HepG2 (cell line): ENCODE data around the gene UTP3. TPM values are rescaled to one million over a fixed set of nuclear protein-coding genes. Genes with fewer than 3 reads are reported as not detected.

ENCODE experiments used
- AGO1 ChIP-seq: fragments of 200-400 bp; formaldehyde crosslinking; IDR thresholded peaks from 2 replicates; pipeline ENCODE4 v1.6.1; 2017; ENCODE audit warnings: mild to moderate bottlenecking, low read depth, low read length, moderate library complexity; ENCODE audit not compliant: poor library complexity, severe bottlenecking
- GZF1 ChIP-seq: sonication (generic); formaldehyde crosslinking; IDR thresholded peaks from 2 replicates; pipeline ENCODE4 v1.5.1; 2020; ENCODE audit warnings: mild to moderate bottlenecking, missing genetic modification reagents
- HDAC2 ChIP-seq: sonication (generic); formaldehyde crosslinking; IDR thresholded peaks from 2 replicates; pipeline ENCODE4 v1.4.0; 2020; ENCODE audit warnings: missing genetic modification reagents
- HIVEP1 ChIP-seq: sonication (generic); formaldehyde crosslinking; IDR thresholded peaks from 2 replicates; pipeline ENCODE4 v1.4.0; 2020; ENCODE audit warnings: mild to moderate bottlenecking, missing genetic modification reagents
- HNF4A ChIP-seq: sonication (generic); formaldehyde crosslinking; IDR thresholded peaks from 2 replicates; pipeline ENCODE4 v1.4.0; 2020; ENCODE audit warnings: missing genetic modification reagents
- HNRNPL ChIP-seq: fragments of 200-400 bp; formaldehyde crosslinking; IDR thresholded peaks from 2 replicates; pipeline ENCODE4 v1.6.1; 2017; ENCODE audit warnings: mild to moderate bottlenecking, low read depth, low read length
- IRF2 ChIP-seq: IDR thresholded peaks from 2 replicates; pipeline ENCODE4 v1.6.1; 2018; ENCODE audit warnings: missing genetic modification reagents, missing compliant biosample characterization
- KLF16 ChIP-seq, 2 experiments: sonication (generic) in 1 of 2; formaldehyde crosslinking in 1 of 2; IDR thresholded peaks; 2 replicates each; pipeline versions ENCODE4 v1.6.1 to v1.8.0; 2016 to 2023; ENCODE audit warnings: missing genetic modification reagents in 2 of 2, missing compliant biosample characterization in 1 of 2
- LCORL ChIP-seq, 2 experiments: fragments of 450-650 bp in 1 of 2; sonication (generic) in 1 of 2; formaldehyde crosslinking in 1 of 2; IDR thresholded peaks; 2 replicates each; pipeline versions ENCODE4 v1.5.0 to v1.6.1; 2017 to 2020; ENCODE audit warnings: antibody characterized with exemption in 1 of 2, missing genetic modification reagents in 1 of 2
- MYC ChIP-seq: sonication (generic); formaldehyde crosslinking; IDR thresholded peaks from 2 replicates; pipeline ENCODE4 v1.9.0; 2021; ENCODE audit warnings: missing genetic modification reagents, borderline replicate concordance
- MYNN ChIP-seq: sonication (generic); formaldehyde crosslinking; IDR thresholded peaks from 2 replicates; pipeline ENCODE4 v1.4.0; 2020; ENCODE audit warnings: mild to moderate bottlenecking, low read depth, missing genetic modification reagents
- NCOA2 ChIP-seq: sonication (generic); formaldehyde crosslinking; IDR thresholded peaks from 2 replicates; pipeline ENCODE4 v1.8.0; 2022; ENCODE audit warnings: inconsistent platforms
- NFE2L2 ChIP-seq: fragments of 150-350 bp; IDR thresholded peaks from 2 replicates; pipeline ENCODE4 v1.6.1; 2014; ENCODE audit warnings: low read length
- NR2F6 ChIP-seq, 2 experiments: IDR thresholded peaks; 2 replicates each; pipeline ENCODE4 v1.6.1; 2016; ENCODE audit warnings: antibody characterized with exemption in 1 of 2, mild to moderate bottlenecking in 1 of 2
- SP4 ChIP-seq: sonication (generic); formaldehyde crosslinking; IDR thresholded peaks from 2 replicates; pipeline ENCODE4 v1.8.1; 2023; ENCODE audit warnings: mild to moderate bottlenecking, missing genetic modification reagents
- U2AF2 ChIP-seq: fragments of 200-400 bp; formaldehyde crosslinking; IDR thresholded peaks from 2 replicates; pipeline ENCODE4 v1.6.1; 2017; ENCODE audit warnings: low read depth, mild to moderate bottlenecking, low read length
- ZNF205 ChIP-seq: IDR thresholded peaks from 2 replicates; pipeline ENCODE4 v1.6.1; 2018; ENCODE audit warnings: missing biosample characterization, missing genetic modification reagents
- ZNF235 ChIP-seq: sonication (generic); formaldehyde crosslinking; IDR thresholded peaks from 2 replicates; pipeline ENCODE4 v1.8.1; 2023; ENCODE audit warnings: mild to moderate bottlenecking, missing genetic modification reagents, borderline replicate concordance
- ZNF33A ChIP-seq: sonication (generic); formaldehyde crosslinking; IDR thresholded peaks from 2 replicates; pipeline ENCODE4 v1.5.1; 2020; ENCODE audit warnings: missing genetic modification reagents, mild to moderate bottlenecking, moderate library complexity, borderline replicate concordance
- ZNF570 ChIP-seq: sonication (generic); formaldehyde crosslinking; IDR thresholded peaks from 2 replicates; pipeline ENCODE4 v1.4.0; 2020; ENCODE audit warnings: mild to moderate bottlenecking, missing genetic modification reagents, borderline replicate concordance
- ZNF7 ChIP-seq: IDR thresholded peaks from 2 replicates; pipeline ENCODE4 v1.6.1; 2016; ENCODE audit warnings: missing biosample characterization, missing genetic modification reagents
- ZNF720 ChIP-seq: sonication (generic); formaldehyde crosslinking; IDR thresholded peaks from 2 replicates; pipeline ENCODE4 v1.4.0; 2020; ENCODE audit warnings: missing genetic modification reagents
- polyA plus RNA-seq, 8 experiments: library from polyadenylated mRNA; depleted of rRNA in 3 of 8; stranded (reverse) in 7 of 8; unstranded in 1 of 8; fragments of >200 nt; fragmentation: Illumina TruSeq in 4 of 8; extraction: Trizol in 4 of 8; gene quantifications; 2 replicates each; pipeline versions ENCODE4 v1.2.1 to v1.2.3, GENCODE V29; 2011 to 2016; ENCODE audit warnings: low read depth in 4 of 8, missing spikeins in 1 of 8, mixed read lengths in 1 of 8; ENCODE audit not compliant: insufficient read depth in 1 of 8
- total RNA-seq, 5 experiments: library from RNA; depleted of rRNA; stranded (reverse); fragments of >200 nt; fragmentation: Illumina TruSeq; extraction: Trizol; gene quantifications; 2 replicates each; pipeline ENCODE4 v1.2.3, GENCODE V29; 2016; ENCODE audit warnings: low read depth in 1 of 5
- TF ChIP-seq, protein P1 (sequence below): sonication (generic); formaldehyde crosslinking; IDR thresholded peaks from 2 replicates; pipeline ENCODE4 v1.4.0; 2020; ENCODE audit warnings: mild to moderate bottlenecking, missing genetic modification reagents
- TF ChIP-seq, protein P2 (sequence below): IDR thresholded peaks from 2 replicates; pipeline ENCODE4 v1.6.1; 2016; ENCODE audit warnings: low read depth, borderline replicate concordance
- TF ChIP-seq, protein P3 (sequence below): sonication (generic); formaldehyde crosslinking; IDR thresholded peaks from 2 replicates; pipeline ENCODE4 v1.4.0; 2020; ENCODE audit warnings: mild to moderate bottlenecking, low read depth, missing genetic modification reagents

Gene UTP3
- total and polyA plus RNA-seq, 2 of the 13 experiments (the other 11 are each of a cell fraction or from before 2014, with no cell fraction given) = 6.9 to 19.5 TPM

DNA sequence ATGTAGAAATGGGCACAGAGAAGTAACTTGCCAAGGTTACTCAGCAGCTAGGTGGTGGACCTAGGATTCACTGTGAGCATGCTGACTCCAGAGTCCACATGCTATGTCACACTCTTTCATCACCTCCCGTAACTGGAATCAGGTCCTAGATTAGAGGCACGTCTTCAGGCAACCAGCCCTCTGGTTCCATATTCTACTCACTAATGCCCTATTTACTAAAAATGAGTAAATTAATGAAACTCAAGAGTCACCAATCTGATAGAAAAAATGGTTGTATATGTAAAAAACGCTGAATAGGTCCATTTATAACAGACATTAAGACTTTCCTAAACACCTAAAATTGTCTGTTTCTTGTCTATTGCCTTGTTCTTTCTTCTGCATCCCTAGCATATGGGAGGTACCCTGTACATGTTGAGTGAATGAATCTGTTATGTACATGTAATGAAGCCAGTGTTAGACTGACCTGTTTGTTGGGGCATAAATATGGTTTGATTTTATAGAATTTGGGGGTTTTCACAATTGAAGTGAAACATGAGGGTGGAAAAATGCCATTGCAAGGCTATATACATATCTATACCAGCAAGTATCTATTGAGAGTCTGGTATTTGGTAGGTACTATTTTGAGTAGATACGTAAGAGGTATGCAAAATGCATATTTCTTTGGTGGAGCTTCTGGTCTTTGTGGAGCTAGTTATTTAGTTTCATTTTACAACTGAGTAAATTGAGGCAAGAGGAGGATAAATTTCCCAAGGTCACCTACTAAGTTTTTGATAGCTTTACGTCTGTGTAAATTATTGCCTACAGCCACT is 26.0 kb downstream of the UTP3 start (continued):
- TF ChIP-seq, protein P1, sequence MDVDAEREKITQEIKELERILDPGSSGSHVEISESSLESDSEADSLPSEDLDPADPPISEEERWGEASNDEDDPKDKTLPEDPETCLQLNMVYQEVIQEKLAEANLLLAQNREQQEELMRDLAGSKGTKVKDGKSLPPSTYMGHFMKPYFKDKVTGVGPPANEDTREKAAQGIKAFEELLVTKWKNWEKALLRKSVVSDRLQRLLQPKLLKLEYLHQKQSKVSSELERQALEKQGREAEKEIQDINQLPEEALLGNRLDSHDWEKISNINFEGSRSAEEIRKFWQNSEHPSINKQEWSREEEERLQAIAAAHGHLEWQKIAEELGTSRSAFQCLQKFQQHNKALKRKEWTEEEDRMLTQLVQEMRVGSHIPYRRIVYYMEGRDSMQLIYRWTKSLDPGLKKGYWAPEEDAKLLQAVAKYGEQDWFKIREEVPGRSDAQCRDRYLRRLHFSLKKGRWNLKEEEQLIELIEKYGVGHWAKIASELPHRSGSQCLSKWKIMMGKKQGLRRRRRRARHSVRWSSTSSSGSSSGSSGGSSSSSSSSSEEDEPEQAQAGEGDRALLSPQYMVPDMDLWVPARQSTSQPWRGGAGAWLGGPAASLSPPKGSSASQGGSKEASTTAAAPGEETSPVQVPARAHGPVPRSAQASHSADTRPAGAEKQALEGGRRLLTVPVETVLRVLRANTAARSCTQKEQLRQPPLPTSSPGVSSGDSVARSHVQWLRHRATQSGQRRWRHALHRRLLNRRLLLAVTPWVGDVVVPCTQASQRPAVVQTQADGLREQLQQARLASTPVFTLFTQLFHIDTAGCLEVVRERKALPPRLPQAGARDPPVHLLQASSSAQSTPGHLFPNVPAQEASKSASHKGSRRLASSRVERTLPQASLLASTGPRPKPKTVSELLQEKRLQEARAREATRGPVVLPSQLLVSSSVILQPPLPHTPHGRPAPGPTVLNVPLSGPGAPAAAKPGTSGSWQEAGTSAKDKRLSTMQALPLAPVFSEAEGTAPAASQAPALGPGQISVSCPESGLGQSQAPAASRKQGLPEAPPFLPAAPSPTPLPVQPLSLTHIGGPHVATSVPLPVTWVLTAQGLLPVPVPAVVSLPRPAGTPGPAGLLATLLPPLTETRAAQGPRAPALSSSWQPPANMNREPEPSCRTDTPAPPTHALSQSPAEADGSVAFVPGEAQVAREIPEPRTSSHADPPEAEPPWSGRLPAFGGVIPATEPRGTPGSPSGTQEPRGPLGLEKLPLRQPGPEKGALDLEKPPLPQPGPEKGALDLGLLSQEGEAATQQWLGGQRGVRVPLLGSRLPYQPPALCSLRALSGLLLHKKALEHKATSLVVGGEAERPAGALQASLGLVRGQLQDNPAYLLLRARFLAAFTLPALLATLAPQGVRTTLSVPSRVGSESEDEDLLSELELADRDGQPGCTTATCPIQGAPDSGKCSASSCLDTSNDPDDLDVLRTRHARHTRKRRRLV (CRISPR knock-in tag) = no peak
- TF ChIP-seq ZNF570 (CRISPR knock-in tag) (no peak), MYNN (CRISPR knock-in tag) (no peak), ZNF33A (CRISPR knock-in tag) (no peak), SP4 (CRISPR knock-in tag) (no peak), NR2F6 (IDR thresholded peaks at IDR 0.05) (no peak), NR2F6 (CRISPR knock-in tag; IDR thresholded peaks at IDR 0.05) (peak; percentile 39; the same call in 1 of the 2 replicates), LCORL (IDR thresholded peaks at IDR 0.05) (no peak), LCORL (CRISPR knock-in tag; IDR thresholded peaks at IDR 0.05) (no peak), NFE2L2 (peak; percentile 46; the same call in 1 of the 2 replicates), U2AF2 (no peak), HIVEP1 (CRISPR knock-in tag) (no peak), IRF2 (CRISPR knock-in tag) (peak; percentile 59; the same call in 1 of the 2 replicates), HNRNPL (no peak), KLF16 (CRISPR knock-in tag; IDR thresholded peaks at IDR 0.05) (peak in 1 of 2 experiments; percentile 33; a peak in 1 of 4 replicates), NCOA2 (0 out of 2 replicates have a peak, but pooled peaks have one; percentile 11), MYC (CRISPR knock-in tag) (peak; percentile 46; the same call in 1 of the 2 replicates), HDAC2 (peak; percentile 33; the same call in 1 of the 2 replicates), GZF1 (CRISPR knock-in tag) (no peak), HNF4A (CRISPR knock-in tag) (peak; percentile 88), ZNF235 (CRISPR knock-in tag) (no peak), ZNF720 (no peak), ZNF205 (CRISPR knock-in tag) (no peak; the same call in 1 of the 2 replicates), ZNF7 (CRISPR knock-in tag) (no peak), AGO1 (no peak)
- TF ChIP-seq, protein P2, sequence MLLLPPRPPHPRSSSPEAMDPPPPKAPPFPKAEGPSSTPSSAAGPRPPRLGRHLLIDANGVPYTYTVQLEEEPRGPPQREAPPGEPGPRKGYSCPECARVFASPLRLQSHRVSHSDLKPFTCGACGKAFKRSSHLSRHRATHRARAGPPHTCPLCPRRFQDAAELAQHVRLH (CRISPR knock-in tag) = no peak
- TF ChIP-seq, protein P3, sequence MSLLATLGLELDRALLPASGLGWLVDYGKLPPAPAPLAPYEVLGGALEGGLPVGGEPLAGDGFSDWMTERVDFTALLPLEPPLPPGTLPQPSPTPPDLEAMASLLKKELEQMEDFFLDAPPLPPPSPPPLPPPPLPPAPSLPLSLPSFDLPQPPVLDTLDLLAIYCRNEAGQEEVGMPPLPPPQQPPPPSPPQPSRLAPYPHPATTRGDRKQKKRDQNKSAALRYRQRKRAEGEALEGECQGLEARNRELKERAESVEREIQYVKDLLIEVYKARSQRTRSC = no peak
